NCI-H1105 (cell line): ENCODE results near the gene KDM3A.

Experiments
- DNase-seq: peaks from one replicate; lab custom pipeline; 2025; lab: John Stamatoyannopoulos, UW

The KDM3A gene, protein sequence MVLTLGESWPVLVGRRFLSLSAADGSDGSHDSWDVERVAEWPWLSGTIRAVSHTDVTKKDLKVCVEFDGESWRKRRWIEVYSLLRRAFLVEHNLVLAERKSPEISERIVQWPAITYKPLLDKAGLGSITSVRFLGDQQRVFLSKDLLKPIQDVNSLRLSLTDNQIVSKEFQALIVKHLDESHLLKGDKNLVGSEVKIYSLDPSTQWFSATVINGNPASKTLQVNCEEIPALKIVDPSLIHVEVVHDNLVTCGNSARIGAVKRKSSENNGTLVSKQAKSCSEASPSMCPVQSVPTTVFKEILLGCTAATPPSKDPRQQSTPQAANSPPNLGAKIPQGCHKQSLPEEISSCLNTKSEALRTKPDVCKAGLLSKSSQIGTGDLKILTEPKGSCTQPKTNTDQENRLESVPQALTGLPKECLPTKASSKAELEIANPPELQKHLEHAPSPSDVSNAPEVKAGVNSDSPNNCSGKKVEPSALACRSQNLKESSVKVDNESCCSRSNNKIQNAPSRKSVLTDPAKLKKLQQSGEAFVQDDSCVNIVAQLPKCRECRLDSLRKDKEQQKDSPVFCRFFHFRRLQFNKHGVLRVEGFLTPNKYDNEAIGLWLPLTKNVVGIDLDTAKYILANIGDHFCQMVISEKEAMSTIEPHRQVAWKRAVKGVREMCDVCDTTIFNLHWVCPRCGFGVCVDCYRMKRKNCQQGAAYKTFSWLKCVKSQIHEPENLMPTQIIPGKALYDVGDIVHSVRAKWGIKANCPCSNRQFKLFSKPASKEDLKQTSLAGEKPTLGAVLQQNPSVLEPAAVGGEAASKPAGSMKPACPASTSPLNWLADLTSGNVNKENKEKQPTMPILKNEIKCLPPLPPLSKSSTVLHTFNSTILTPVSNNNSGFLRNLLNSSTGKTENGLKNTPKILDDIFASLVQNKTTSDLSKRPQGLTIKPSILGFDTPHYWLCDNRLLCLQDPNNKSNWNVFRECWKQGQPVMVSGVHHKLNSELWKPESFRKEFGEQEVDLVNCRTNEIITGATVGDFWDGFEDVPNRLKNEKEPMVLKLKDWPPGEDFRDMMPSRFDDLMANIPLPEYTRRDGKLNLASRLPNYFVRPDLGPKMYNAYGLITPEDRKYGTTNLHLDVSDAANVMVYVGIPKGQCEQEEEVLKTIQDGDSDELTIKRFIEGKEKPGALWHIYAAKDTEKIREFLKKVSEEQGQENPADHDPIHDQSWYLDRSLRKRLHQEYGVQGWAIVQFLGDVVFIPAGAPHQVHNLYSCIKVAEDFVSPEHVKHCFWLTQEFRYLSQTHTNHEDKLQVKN (N-terminal part only)

DNA sequence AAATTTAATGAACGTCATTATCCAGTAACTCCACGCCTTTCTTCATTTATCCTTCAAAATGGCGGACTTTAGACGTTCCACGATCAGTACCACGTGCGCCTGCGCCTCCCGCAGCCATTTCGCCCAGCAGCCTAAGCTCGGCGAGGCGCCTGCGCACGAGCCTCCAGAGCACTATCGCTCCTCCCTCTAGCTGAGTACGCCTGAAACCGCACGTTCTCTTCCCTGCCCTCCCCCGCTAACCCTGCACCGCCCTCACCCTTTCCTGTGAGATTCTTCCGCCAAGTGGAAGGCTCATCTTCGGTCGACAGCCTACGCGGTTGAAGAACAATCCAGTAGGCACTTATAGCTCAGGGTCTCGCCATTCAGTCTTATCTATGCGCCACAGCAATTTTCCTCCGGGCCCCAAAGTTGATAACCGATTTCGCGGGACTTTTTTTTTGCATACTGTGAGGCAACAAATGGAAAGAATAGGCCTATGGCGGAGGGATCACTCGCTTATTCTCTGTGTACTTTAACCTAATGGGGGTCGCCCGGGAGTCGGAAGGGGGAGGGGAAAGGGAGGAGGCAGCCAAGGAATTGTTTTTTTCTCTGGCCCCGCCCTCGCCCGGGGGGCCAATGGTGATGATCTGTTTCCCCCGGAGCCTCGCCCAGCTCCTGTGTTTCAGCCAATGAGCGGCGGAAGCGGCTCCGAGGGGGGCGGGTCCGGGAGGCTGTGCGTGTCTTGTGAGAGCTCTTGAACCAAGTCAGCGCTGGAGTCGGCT lies at the start of gene KDM3A:
Gene KDM3A, plus strand, starts transcription at position 741 of the 761 bp plus-strand sequence. CDS start 677 bp downstream, outside the sequence.
- peak; percentile 98 for DNase-seq

DNA sequence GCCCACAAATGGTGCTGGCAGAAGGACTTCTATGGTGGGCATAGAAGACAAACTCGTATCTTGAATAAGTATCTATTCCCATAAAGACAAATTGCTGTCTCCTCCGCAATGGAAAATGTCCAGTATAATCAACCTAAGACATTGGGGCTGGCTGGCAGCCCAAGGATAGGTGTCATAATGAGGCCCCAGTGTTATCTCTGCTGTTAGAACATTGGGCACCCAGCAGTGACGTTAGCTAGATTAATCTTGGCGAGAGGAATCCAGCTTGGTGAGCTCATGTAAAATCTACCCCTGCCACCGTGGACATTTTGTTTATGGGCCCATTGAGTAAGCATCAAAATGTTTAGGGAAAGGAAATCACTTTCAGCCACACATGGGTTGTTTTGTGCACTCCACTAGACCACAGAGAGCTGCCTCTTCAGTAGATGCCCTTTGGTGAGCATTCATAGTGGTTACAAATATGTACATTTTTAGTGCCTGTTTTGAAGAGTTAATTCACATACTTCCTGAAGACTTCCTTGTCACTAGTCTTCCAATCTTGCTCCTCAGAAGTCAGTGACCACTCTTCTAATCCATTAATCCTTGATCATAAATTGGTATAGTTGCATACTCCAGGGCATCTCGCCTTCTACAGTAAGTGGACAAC lies 48.2 kb upstream of the KDM3A start:
- no peak for DNase-seq

GRCh38 chr2:86393521-86394491 lies 47.4 kb upstream of the KDM3A start:
- DNase-seq: no peak

DNA sequence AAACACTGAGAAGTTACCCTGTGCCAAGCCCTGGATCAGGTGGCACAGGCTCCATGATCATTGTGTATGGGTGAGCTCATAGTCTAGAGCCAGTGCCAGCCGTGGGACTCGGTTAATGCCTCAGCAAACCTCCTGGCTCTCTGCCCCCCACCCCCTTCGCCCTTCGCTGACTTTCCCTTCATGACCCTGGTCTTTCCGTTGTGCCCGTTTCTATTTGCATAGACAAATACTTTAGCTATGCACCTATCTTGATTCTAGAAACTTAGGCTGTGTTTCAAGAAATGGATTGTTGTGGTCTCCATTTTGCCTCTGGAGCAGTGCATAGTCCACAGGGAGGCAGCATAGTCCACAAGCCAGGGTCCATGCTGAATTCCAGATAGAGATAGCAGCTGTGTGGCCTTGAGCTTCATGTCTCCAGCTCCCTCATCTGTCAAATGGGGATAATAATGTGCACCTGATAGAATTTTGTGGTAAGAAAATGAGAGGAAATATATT lies 44.8 kb upstream of the KDM3A start:
- no peak for DNase-seq

- no peak for DNase-seq
Observed at GRCh38 chr2:86397986-86398385, 43.2 kb upstream of the KDM3A start.

DNA sequence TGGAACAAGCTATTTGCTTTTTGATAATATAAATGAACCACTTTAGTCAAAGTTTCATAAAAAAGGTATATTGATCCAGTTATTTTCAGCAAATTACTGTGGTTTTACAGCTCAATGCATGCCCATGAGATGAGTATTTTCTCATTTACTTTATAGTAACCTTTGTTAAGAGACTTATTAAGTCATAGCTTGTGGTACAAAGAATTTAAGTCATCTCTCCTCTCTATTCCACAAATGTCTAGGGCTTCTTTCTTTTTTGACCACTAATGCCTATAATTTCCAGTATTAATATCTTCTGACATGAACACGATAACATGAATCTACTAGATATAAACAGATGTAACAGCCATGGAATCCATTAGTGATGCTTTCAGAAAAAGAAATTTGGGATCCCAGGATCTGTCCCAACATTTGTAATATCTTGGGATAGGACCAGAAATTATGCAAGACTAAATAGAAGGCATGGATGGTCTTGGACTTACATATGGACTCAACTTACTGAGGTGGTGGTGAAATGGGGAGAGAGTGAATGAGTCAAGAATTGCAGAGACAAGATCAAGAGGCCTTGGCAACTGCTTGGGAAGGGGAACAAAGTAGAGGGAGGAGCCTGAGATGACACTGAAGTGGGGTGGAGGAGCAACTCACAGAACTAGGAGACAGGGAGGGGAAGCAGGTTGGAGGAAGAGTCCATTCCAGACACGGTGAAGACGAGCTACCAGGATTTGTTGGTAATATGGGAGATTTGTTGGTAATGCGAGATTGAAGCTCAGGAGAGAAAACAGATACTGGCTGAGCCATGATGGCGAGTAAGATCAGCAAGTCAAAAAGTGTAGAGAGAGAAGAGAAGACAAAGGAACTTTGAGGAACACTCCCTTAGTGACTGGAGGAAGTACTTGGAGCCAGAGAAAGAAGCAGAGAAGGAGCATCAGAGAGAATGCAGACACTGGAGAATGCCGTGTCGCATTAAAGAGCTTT lies 42.4 kb upstream of the KDM3A start:
- DNase-seq: no peak

GRCh38 chr2:86400321-86400720 lies 40.9 kb upstream of the KDM3A start:
- DNase-seq: no peak

DNA sequence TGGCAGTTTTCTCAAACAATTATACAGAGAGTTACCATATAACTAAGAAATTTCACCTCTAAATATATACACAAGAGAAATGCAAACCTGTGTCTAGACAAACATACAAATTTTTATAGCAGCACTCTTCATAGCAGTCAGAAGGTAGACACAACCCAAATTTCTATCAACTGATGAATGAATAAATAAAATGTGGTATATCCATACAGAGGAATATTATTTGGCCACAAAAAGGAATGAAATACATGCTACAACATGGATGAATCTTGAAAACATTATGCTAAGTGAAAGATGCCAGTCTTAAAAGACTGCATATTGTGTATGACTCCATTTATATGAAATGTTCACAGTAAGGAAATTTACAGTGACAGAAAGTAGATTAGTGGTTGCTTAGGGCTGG lies 30.6 kb upstream of the KDM3A start:
- DNase-seq: no peak

DNA sequence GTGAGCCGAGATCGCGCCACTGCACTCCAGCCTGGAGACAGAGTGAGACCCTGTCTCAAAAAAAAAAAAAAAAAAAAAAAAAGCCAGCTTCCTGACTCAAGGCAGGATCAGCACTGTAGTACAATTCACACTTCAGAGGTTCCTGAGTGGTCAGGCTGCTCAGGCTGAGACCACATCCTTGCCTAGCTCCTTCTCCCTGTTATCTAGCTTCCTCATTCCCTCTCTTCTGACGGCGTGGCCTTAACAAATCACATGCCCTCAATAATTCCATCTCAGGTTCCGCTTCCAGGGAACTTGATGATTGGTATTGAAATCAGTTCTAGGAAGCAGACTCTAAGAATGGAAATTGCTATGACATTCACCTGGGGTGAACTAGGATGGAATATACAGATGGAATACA lies 29.8 kb upstream of the KDM3A start:
- no peak for DNase-seq

GRCh38 chr2:86412007-86412406 lies 29.2 kb upstream of the KDM3A start:
- DNase-seq: no peak

DNA sequence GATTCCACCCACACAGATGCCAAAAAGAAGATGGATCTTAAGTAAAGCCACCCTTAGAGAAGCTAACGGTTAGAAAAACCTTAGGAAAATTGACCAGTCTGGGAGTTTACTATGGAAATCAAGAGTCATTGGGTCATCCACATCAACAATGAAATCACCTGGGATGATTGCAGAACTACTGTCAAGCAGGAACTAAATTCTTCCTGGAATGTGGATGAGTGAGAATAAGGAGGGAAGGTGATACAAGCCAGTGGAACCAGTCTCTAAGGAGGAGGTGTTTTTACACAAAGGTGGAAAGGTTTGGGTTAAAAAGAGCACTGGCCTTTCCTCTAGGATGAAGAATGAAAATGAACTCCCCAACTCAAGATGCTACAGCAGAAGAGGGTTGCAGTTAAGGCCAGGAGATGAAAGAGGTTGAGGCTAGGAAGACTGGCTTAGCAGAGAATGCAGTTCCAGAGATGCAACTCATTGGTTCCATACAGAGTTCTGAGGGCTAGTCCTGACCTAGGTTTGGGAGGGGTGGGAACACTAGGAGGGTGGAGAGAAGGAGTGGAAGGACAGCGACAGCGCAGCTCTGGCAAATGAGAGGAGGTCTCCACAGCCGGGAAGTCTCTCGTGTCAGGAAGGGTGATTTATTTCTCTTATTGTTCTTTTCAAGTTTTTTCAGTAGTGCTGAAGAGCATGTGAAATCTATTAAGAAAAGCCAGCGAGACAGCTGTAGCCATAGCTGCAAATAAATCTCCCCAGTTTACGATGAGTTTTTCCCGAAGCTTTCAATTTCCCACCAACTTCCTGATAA lies 27.7 kb upstream of the KDM3A start:
- no peak for DNase-seq

DNA sequence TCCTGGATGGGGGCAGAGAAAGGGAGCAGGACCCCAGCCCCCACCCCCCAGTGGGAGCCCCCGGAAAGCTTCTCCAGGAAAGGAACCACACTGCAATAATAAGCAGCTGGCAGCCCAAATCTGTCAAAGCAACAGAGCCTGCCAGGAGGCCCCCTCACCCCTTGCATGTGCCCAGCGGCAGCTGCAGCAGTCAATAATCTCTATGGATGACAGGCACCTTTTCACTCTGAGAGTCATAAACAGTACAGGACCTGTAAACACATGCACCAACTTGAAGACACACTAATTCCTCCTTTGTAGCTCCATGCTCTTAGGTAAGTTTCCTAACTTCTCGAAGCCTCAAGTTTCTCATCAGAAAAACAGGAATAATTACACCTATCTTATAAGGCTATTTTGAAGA lies 26.2 kb upstream of the KDM3A start:
- peak; percentile 59 for DNase-seq

GRCh38 chr2:86416146-86416545 lies 25.0 kb upstream of the KDM3A start:
- DNase-seq: no peak

GRCh38 chr2:86417961-86418360 lies 23.2 kb upstream of the KDM3A start:
- no peak for DNase-seq

GRCh38 chr2:86420913-86421312 lies 20.3 kb upstream of the KDM3A start:
- no peak for DNase-seq

DNA sequence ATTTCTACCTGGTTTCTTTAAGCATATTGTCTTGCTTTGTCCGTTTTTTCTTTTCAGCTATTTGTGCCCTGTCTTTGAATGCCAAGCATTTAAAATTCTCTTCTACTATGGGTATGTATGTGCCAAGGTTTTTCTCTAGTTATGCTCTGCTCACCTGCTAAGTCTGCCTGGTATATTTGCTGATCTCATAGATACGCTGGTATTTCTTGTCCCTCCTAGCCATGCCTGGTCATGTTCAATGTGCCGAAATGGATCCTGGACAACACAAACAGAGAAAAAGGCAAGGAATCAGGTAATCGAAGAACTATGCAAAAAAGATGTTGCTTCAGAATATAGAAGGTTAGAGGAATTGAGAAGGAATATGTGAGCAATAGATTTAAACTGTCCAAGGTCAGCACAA lies 14.9 kb upstream of the KDM3A start:
- DNase-seq: no peak

- DNase-seq: no peak
Observed at GRCh38 chr2:86429335-86429734, 11.8 kb upstream of the KDM3A start.
